ENCODE results near the gene TXLNB.

TXLNB gene

GRCh38 chr6:139291813-139292619 is at the start of gene TXLNB:
Gene TXLNB (minus strand): TSS chr6:139291998. CDS start chr6:139288899, 3,099 bp downstream.
- in situ Hi-C loops (cut with MboI; ENCODE audit: low sequenced_read_pairs) = no loop called here

- in situ Hi-C loops (cut with MboI; ENCODE audit: low sequenced_read_pairs) = no loop called here
These were observed 49.3 kb upstream of the TXLNB start for GRCh38 chr6:139341060-139341459.

- in situ Hi-C loops (cut with MboI; ENCODE audit: low sequenced_read_pairs) = no loop called here
These were observed 47.0 kb upstream of the TXLNB start for GRCh38 chr6:139338795-139339194.

- in situ Hi-C loops (cut with MboI; ENCODE audit: low sequenced_read_pairs) = no loop called here
These were observed 46.0 kb upstream of the TXLNB start for GRCh38 chr6:139337830-139338229.

- in situ Hi-C loops (cut with MboI; ENCODE audit: low sequenced_read_pairs) = no loop called here
These were observed 45.2 kb upstream of the TXLNB start for GRCh38 chr6:139337001-139337400.

- in situ Hi-C loops (cut with MboI; ENCODE audit: low sequenced_read_pairs) = no loop called here
These were observed 44.7 kb upstream of the TXLNB start for GRCh38 chr6:139336488-139336887.

GRCh38 chr6:139335447-139336210 is 43.8 kb upstream of the TXLNB start:
- in situ Hi-C loops (cut with MboI; ENCODE audit: low sequenced_read_pairs) = no loop called here

- in situ Hi-C loops (cut with MboI; ENCODE audit: low sequenced_read_pairs) = no loop called here
These were observed 43.1 kb upstream of the TXLNB start for GRCh38 chr6:139334806-139335446.

- in situ Hi-C loops (cut with MboI; ENCODE audit: low sequenced_read_pairs) = no loop called here
These were observed 39.2 kb upstream of the TXLNB start for GRCh38 chr6:139330826-139331500.

- in situ Hi-C loops (cut with MboI; ENCODE audit: low sequenced_read_pairs) = no loop called here
These were observed 38.5 kb upstream of the TXLNB start for GRCh38 chr6:139330306-139330705.

GRCh38 chr6:139329224-139329623 is 37.4 kb upstream of the TXLNB start:
- in situ Hi-C loops (cut with MboI; ENCODE audit: low sequenced_read_pairs) = no loop called here

- in situ Hi-C loops (cut with MboI; ENCODE audit: low sequenced_read_pairs) = no loop called here
These were observed 35.2 kb upstream of the TXLNB start for GRCh38 chr6:139327038-139327437.

- in situ Hi-C loops (cut with MboI; ENCODE audit: low sequenced_read_pairs) = no loop called here
These were observed 33.9 kb upstream of the TXLNB start for GRCh38 chr6:139325686-139326085.

GRCh38 chr6:139325125-139325524 is 33.3 kb upstream of the TXLNB start:
- in situ Hi-C loops (cut with MboI; ENCODE audit: low sequenced_read_pairs) = no loop called here

- in situ Hi-C loops (cut with MboI; ENCODE audit: low sequenced_read_pairs) = no loop called here
These were observed 32.4 kb upstream of the TXLNB start for GRCh38 chr6:139324301-139324555.

- in situ Hi-C loops (cut with MboI; ENCODE audit: low sequenced_read_pairs) = no loop called here
These were observed 31.9 kb upstream of the TXLNB start for GRCh38 chr6:139323511-139324300.

- in situ Hi-C loops (cut with MboI; ENCODE audit: low sequenced_read_pairs) = no loop called here
These were observed 28.3 kb upstream of the TXLNB start for GRCh38 chr6:139320081-139320480.

GRCh38 chr6:139316622-139317317 is 25.0 kb upstream of the TXLNB start:
- in situ Hi-C loops (cut with MboI; ENCODE audit: low sequenced_read_pairs) = no loop called here

- in situ Hi-C loops (cut with MboI; ENCODE audit: low sequenced_read_pairs) = no loop called here
These were observed 22.2 kb upstream of the TXLNB start for GRCh38 chr6:139313784-139314545.
